GM20000 (cell line): ENCODE results near the gene A2ML1.
A peak's percentile ranks its signal among the peaks of the same experiment; 100 is the strongest.
"Not testable (repeated sequence)": the region's sequence is repeated elsewhere in the genome, so short reads cannot be mapped to it uniquely, and the experiment has no call there.

Experiments
- DNase-seq: peaks from one replicate; pipeline ENCODE4 v3.0.0; 2012; ENCODE audit warnings: low spot score
- CTCF ChIP-seq: IDR thresholded peaks from 2 replicates; pipeline ENCODE4 v1.5.1; 2012; ENCODE audit warnings: mild to moderate bottlenecking, control low read depth; ENCODE audit errors: extremely low read depth, missing control alignments

Gene A2ML1

GRCh38 chr12:8816448-8817050 is 5.9 kb upstream of the A2ML1 start:
- DNase-seq = no peak
- TF ChIP-seq CTCF = no peak

DNA sequence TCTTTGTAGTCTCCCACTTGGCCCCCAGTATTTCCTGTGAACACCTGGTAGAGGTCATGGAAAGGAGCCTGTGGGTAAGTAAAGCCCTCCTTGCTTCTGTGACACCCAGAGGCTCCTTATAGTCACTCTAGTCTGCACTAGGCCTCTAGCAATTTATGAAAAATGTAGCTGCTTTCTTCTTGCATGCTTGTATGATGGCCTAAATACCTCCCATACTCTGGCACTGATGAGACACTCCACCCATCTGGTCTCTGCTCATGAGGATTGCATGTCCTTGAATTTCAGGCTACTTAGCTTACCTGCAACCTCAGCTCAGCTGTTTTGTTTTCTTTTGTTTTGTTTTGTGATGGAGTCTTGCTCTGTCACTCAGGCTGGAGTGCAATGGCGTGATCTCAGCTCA is 4.6 kb upstream of the A2ML1 start:
- no peak for TF ChIP-seq CTCF
- no peak for DNase-seq

DNA sequence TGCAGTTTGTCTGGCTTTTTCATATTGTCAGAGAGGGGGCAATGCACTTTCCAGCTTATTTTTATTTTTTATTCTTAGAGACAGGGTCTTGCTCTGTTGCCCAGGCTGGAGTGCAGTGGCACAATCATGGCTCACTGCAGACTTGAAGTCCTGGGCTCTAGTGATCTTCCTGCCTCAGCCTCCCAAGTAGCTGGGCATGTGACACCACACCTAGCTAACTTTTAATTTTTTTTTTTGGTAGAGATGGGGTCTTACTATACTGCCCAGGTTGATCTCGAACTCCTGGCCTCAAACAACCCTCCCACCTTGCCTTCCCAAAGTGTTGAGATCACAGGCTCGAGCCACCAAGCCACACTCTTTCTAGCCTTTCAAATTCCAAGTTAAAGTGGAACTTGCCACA is 3.9 kb upstream of the A2ML1 start:
- DNase-seq = no peak
- no peak for TF ChIP-seq CTCF

GRCh38 chr12:8819666-8819980 is 2.8 kb upstream of the A2ML1 start:
- no peak for TF ChIP-seq CTCF
- DNase-seq = no peak

GRCh38 chr12:8820676-8821407 is 1.6 kb upstream of the A2ML1 start:
- not testable (repeated sequence) for DNase-seq

DNA sequence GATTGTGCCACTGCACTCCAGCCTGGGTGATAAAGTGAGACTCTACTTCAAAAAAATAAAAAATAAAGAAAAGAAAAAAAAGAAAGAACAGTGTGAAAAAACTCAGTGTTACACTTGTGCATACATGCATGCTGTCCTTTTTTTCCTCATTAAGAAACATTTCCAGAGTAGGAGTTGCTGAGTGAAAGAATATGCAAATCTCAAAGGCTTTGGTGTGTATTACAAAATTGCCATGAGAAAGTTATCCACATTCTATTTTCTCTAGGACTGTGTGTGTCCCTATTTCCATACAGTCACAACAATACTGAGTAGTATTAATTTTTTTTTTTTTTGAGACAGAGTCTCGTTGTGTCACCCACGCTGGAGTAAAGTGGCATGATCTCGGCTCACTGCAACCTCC is 830 bp upstream of the A2ML1 start:
- TF ChIP-seq CTCF = no peak
- no peak for DNase-seq

DNA sequence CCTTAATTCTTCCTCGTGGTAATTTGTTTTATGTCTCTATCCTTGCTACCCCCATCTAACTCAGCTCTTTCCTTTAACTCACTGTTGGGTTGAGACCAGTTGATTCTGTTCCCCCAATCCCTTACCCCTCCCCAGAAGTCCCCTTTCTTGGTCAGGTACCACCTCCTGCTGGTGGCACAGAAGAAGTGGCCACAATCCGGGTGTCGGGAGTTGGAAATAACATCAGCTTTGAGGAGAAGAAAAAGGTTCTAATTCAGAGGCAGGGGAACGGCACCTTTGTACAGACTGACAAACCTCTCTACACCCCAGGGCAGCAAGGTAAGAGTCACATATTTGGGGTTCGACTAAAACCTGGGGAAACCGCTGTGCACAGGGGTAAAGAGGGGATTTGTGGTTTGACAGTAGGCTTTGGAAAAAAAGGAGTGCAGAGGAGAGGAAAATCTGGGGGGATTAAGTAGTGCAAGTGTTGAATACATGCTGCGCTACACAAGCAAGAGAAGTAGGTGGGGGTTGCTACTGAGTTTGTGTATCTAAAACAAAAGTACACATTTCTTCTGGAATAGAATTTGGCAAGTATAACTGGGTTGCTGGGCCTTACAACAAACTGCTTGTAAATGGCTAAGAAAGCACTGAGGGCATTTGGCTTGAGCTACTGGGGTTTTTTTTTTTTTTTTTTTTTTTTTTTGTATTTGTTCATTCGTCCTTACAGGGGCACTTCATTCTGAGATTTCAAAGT is 1.3 kb downstream of the A2ML1 start:
- peak; percentile 15 for TF ChIP-seq CTCF
- DNase-seq = no peak
